Measurements from ENCODE around the gene KCNS1.

KCNS1 gene

GRCh38 chr20:45105317-45105716, 4.4 kb upstream of the KCNS1 start:
- no peak for DNase-seq

GRCh38 chr20:45104786-45105185, 3.9 kb upstream of the KCNS1 start:
- no peak for DNase-seq

- no peak for DNase-seq
Measured at GRCh38 chr20:45103072-45103471, 2.1 kb upstream of the KCNS1 start.

GRCh38 chr20:45101333-45101850, 465 bp upstream of the KCNS1 start:
- no peak for DNase-seq

- peak; percentile 44 for DNase-seq
Measured at GRCh38 chr20:45098103-45098773, 2.7 kb downstream of the KCNS1 start.

- DNase-seq, result peak; percentile 55
Measured at GRCh38 chr20:45097485-45098102, 3.3 kb downstream of the KCNS1 start.

- DNase-seq, result no peak
Measured at GRCh38 chr20:45096781-45097180, 4.1 kb downstream of the KCNS1 start.

- peak; percentile 68 for DNase-seq
Measured at GRCh38 chr20:45095805-45096238, 5.1 kb downstream of the KCNS1 start.

GRCh38 chr20:45094864-45095574, 5.9 kb downstream of the KCNS1 start:
- DNase-seq, result no peak

- DNase-seq, result no peak
Measured at GRCh38 chr20:45094201-45094600, 6.7 kb downstream of the KCNS1 start.

- DNase-seq, result no peak
Measured at GRCh38 chr20:45092898-45093297, 8.0 kb downstream of the KCNS1 start.

GRCh38 chr20:45091366-45091765, 9.6 kb downstream of the KCNS1 start:
- no peak for DNase-seq

- no peak for DNase-seq
Measured at GRCh38 chr20:45090481-45090880, 10.4 kb downstream of the KCNS1 start.

GRCh38 chr20:45088247-45088646, 12.7 kb downstream of the KCNS1 start:
- DNase-seq, result no peak

GRCh38 chr20:45087814-45088213, 13.1 kb downstream of the KCNS1 start:
- DNase-seq, result no peak

GRCh38 chr20:45087097-45087790, 13.7 kb downstream of the KCNS1 start:
- DNase-seq, result no peak

GRCh38 chr20:45085867-45086266, 15.1 kb downstream of the KCNS1 start:
- no peak for DNase-seq

- DNase-seq, result no peak
Measured at GRCh38 chr20:45085289-45085688, 15.6 kb downstream of the KCNS1 start.

GRCh38 chr20:45083127-45083526, 17.8 kb downstream of the KCNS1 start:
- DNase-seq, result no peak

GRCh38 chr20:45082468-45082867, 18.5 kb downstream of the KCNS1 start:
- no peak for DNase-seq

- DNase-seq, result peak; percentile 43
Measured at GRCh38 chr20:45080867-45081624, 19.9 kb downstream of the KCNS1 start.

GRCh38 chr20:45077559-45077958, 23.4 kb downstream of the KCNS1 start:
- DNase-seq, result no peak

- no peak for DNase-seq
Measured at GRCh38 chr20:45073221-45073620, 27.7 kb downstream of the KCNS1 start.
